Measurements from ENCODE around the gene RBSN.

GRCh38 chr3:15063656-15064286 lies 35.2 kb downstream of the RBSN start:
- TF ChIP-seq TSHZ2 (CRISPR knock-in tag; IDR thresholded peaks at IDR 0.05), result no peak
- TF ChIP-seq ZFP30 (CRISPR knock-in tag; IDR thresholded peaks at IDR 0.05), result no peak
- no peak for TF ChIP-seq PATZ1 (CRISPR knock-in tag; IDR thresholded peaks at IDR 0.05; ENCODE audit: borderline replicate concordance)
- TF ChIP-seq ZC3H10 (CRISPR knock-in tag; IDR thresholded peaks at IDR 0.05), result no peak
- no peak for TF ChIP-seq ESRRG (CRISPR knock-in tag; IDR thresholded peaks at IDR 0.05)
- TF ChIP-seq ZNF565 (CRISPR knock-in tag; conservative IDR thresholded peaks at IDR 0.05; ENCODE audit: low read depth), result no peak
